Vagina (tissue), 2 donors: ENCODE data around the gene FOXC2.

Experiments used
- CTCF ChIP-seq, 3 experiments: fragments of 450-650 bp in 2 of 3; fragments of 200-600 bp in 1 of 3; sonication (generic) in 1 of 3; IDR thresholded peaks; one replicate each; pipeline ENCODE4 v1.5.1; 2017 to 2019; ENCODE audit warnings: antibody characterized with exemption in 3 of 3, mild to moderate bottlenecking in 2 of 3, moderate library complexity in 2 of 3
- POLR2AphosphoS5 ChIP-seq, 2 donors: sonication (generic); formaldehyde crosslinking; IDR thresholded peaks; one replicate each; pipeline ENCODE4 v1.9.0; 2017; ENCODE audit warnings: antibody characterized with exemption in 2 of 2, mild to moderate bottlenecking in 2 of 2, low read depth in 1 of 2; ENCODE audit not compliant: insufficient read depth in 1 of 2

GRCh38 chr16:86567701-86568581 is 1.3 kb downstream of the FOXC2 start:
- TF ChIP-seq CTCF (IDR thresholded peaks at IDR 0.05), result no peak
- TF ChIP-seq POLR2AphosphoS5 (IDR thresholded peaks at IDR 0.05; ENCODE audit: insufficient read depth in 1 of 2, low read depth in 1 of 2), result no peak
